Skeletal muscle cell (primary cell): Measurements from ENCODE around the gene NIPBL.
A peak's percentile ranks its signal among the peaks of the same experiment; 100 is the strongest.
"Not testable (repeated sequence)": the region's sequence is repeated elsewhere in the genome, so short reads cannot be mapped to it uniquely, and the experiment has no call there.

Experiments
- DNase-seq: peaks from one replicate; pipeline ENCODE4 v3.0.0-alpha.2; 2010; ENCODE audit warnings: low read depth
- H3K4me3 ChIP-seq: 2 replicates; pipeline ENCODE4 v1.5.1; 2011; ENCODE audit warnings: low read depth, mild to moderate bottlenecking, control low read depth, low read length, moderate library complexity

NIPBL gene

DNA sequence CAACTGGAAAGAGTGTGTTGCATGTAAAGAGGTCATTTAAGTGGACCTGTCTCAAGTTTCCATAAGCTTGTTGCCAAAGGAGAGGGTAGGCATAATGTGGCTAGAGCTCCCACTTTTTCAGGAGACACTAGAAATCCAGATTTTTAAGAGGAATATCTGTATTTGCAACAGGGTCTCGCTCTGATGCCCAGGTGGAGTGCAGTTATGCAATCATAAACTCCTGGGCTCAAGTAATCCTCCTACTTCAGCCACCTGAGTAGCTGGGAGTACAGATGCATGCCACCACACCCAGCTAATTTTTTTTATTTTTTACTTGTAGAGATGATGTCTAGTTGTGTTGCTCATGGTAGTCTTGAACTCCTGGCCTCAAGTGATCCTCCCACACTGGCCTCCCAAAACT lies 183.5 kb downstream of the NIPBL start:
- no peak for DNase-seq
- no peak overlapping the region for H3K4me3 ChIP-seq

DNA sequence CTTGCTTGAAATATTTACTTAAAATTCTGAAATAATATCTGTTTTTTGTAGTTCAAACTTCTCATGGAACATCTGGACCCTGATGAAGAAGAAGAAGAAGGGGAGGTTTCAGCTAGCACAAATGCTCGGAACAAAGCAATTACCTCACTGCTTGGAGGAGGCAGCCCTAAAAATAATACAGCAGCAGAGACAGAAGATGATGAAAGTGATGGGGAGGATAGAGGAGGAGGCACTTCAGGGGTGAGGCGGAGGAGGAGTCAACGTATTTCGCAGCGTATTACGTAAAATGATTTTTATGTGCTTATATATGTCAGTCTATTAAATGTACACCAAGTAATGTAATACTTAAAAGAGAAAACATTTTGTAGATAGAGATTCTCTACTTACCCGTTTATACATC lies 187.2 kb downstream of the NIPBL start:
- no peak for DNase-seq
- H3K4me3 ChIP-seq: no peak overlapping the region

DNA sequence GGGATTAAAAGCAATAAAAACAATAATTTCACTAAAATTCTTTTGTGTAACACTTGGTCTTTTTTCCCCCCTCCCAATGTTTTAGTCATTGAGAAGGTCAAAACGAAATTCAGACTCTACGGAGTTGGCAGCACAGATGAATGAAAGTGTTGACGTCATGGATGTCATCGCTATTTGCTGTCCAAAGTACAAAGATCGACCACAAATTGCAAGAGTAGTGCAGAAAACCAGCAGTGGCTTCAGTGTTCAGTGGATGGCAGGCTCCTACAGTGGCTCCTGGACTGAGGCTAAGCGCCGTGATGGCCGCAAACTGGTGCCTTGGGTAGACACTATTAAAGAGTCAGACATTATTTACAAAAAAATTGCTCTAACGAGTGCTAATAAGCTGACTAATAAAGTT lies 187.9 kb downstream of the NIPBL start:
- no peak overlapping the region for H3K4me3 ChIP-seq
- DNase-seq: no peak

DNA sequence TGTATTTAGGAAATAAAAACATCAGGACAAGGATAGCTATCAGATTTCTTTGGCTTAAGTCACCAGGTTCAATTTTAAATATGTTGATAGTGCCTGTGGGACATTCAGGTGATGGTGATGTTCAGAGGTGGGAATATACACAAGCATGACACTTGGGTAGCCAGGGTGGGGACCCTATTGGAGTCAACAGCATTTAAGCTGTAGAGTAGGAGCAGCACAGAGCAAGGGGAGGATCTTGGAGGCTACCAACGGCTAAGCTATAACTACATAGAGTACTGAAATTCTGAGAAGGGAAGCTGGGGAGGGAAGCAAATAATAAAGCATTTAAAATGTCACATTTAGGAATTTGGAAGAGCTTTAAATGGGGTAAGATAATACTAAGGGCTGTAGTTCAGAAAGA lies 194.9 kb downstream of the NIPBL start:
- no peak for DNase-seq

GRCh38 chr5:37071901-37072581 lies 195.5 kb downstream of the NIPBL start:
- peak; percentile 32 for DNase-seq
- H3K4me3 ChIP-seq: no peak overlapping the region

More for the DNA sequence above, 194.9 kb downstream of the NIPBL start:
- no peak overlapping the region for H3K4me3 ChIP-seq

DNA sequence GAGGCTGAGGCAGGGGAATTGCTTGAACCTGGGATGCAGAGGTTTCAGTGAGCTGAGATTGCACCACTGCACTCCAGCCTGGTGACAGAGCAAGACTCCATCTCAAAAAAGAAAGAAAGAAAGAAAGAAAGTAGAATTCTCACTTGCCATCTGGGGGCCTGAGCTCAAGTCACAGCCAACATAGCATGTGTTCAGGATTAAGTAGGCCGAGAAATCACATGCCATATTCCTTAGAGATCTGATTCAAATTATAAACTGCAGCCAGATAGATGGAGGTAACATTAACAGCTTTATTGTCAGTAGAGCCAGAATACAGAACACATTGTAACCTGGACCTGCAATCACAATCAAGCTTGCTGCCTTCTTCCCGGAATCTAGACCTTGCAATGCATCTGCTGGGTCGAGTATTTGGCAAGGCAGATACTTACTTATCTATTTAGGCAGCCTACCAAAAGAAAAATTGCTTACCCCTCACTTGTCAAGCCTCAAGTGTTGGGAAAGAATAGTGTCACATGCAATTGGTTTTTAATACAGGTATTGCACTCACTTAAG lies 198.9 kb downstream of the NIPBL start:
- DNase-seq: no peak
- no peak overlapping the region for H3K4me3 ChIP-seq

DNA sequence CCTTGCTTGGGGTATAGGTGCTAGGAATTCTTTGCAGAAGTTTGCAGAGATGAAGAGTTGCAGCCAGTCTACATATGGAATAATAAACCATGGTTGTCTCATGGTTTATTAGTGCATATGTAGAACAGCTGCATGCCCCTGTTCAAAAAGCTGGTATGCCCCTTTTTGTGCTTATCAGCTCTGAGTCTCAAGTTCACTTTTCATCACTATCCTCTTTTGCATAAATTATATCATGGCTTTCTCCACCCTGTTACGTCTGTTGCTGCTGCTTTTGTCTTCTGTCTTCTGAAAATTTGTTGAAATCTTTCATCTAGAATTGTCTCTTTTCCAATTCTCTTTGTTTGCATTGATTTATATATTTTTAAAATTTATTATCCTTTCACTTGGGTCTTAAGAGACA lies 200.6 kb downstream of the NIPBL start:
- DNase-seq: no peak
- H3K4me3 ChIP-seq: no peak overlapping the region

DNA sequence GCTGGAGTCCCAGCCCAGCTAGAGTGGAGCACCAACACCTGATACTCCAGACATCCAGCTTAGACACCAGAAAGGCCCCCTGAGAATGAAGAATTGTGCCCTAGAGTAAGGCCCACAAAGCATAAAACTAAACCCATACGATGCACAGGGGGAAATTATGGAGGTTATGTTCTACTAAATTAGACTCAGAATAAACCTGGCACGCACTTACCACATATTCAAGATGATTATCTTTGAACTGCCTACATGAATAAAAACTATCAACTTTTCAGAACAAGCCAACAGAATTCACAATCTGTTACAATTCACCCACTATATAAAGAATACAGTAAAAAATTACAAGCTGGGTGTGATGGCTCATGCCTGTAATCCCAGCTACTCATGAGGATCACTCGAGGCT lies 204.1 kb downstream of the NIPBL start:
- DNase-seq: no peak
- H3K4me3 ChIP-seq: no peak overlapping the region

GRCh38 chr5:37082977-37083376 lies 206.4 kb downstream of the NIPBL start:
- not testable (repeated sequence) for DNase-seq, H3K4me3 ChIP-seq

DNA sequence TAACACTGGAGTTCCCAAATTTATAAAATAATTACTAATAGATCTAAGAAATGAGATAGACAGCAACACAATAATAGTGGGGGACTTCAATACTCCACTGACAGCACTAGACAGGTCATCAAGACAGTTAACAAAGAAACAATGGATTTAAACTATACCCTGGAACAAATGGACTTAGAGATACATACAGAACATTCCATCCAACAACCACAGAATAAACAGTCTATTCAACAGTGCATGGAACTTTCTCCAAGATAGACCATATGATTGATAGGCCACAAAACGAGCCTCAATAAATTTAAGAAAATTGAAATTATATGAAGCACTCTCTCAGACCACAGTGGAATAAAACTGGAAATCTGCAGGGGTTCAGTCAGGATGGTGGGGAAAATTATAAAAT lies 209.5 kb downstream of the NIPBL start:
- not testable (repeated sequence) for H3K4me3 ChIP-seq, DNase-seq

- DNase-seq: peak; percentile 45
- H3K4me3 ChIP-seq: no peak overlapping the region
These were observed 210.1 kb downstream of the NIPBL start for GRCh38 chr5:37086466-37087173.

GRCh38 chr5:37088009-37088408 lies 211.4 kb downstream of the NIPBL start:
- H3K4me3 ChIP-seq: no peak overlapping the region
- DNase-seq: no peak

- H3K4me3 ChIP-seq: no peak overlapping the region
- DNase-seq: no peak
These were observed 213.7 kb downstream of the NIPBL start for GRCh38 chr5:37090123-37090726.

DNA sequence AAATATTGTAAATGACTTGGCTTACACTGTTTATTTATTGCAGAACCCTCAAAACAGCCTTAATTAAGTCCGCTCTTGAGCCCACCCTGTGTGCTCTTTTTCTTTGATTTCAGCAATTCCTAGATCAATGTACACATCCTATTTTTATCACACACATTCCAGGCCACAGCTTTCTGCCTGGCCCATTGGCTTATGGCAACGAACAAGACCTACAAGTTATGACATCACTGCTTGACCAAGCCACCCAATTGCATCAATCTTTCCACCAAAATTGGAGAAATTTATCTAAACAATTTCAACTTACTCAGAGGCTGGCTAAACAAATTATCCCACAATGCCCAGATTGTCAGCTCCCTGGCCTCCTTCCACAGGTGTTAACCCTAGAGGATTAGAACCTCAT lies 214.2 kb downstream of the NIPBL start:
- DNase-seq: no peak
- no peak overlapping the region for H3K4me3 ChIP-seq

DNA sequence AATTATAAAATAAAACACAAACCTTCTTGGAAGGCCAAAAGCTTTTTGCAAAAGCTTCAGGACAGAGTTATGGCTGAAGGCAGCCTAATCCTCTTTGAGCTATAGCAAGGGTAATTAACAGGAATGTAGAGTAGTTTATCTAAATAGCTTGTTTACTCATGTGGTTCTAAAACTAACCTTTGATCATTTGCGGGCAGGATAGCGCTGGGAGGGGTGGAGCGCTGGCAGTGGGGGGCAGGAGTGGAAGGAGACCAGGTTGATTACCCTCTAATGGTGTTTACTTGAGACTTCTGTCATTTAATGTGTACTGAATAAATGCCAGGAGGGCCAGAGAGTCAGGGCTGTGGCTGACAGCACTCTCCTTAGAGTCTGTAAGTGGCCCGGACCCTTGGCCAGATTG lies 217.2 kb downstream of the NIPBL start:
- DNase-seq: not testable (repeated sequence)

GRCh38 chr5:37099267-37099666 lies 222.7 kb downstream of the NIPBL start:
- not testable (repeated sequence) for DNase-seq, H3K4me3 ChIP-seq

More for the DNA sequence above, 217.2 kb downstream of the NIPBL start:
- not testable (repeated sequence) for H3K4me3 ChIP-seq

DNA sequence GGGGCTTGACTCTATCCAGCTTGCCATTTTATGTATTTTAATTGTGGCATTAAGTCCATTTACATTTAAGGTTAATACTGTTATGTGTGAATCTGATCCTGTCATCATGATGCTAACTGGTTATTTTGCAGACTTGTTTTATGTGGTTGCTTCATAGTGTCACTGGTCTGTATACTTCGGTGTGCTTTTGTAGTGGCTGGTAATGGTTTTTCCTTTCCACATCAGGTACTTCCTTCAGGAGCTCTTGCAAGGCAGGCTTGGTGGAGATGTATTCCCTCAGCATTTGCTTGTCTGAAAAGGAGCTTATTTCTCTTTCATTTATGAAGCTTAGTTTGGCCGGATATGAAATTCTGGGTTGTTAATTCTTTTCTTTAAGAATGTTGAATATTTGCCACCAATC lies 226.7 kb downstream of the NIPBL start:
- no peak for DNase-seq
- H3K4me3 ChIP-seq: no peak overlapping the region

DNA sequence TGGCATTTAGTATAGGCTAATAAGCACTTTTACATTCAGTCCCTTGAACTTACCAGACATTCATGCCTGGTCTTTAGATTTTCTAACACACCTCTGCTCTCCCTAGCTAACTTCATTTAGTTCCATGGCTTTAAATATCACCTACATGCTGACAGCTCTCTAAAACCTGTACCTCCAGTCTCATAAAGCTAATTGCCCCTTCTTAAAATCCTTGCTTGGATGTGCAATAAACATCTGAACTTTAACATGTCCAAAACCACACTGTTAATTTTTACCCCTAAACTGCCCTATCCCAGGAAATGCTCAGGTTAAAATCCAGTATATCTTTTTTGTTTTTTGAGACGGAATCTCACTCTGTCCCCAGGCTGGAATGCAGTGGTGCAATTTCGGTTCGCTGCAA lies 232.8 kb downstream of the NIPBL start:
- DNase-seq: no peak
- H3K4me3 ChIP-seq: no peak overlapping the region

DNA sequence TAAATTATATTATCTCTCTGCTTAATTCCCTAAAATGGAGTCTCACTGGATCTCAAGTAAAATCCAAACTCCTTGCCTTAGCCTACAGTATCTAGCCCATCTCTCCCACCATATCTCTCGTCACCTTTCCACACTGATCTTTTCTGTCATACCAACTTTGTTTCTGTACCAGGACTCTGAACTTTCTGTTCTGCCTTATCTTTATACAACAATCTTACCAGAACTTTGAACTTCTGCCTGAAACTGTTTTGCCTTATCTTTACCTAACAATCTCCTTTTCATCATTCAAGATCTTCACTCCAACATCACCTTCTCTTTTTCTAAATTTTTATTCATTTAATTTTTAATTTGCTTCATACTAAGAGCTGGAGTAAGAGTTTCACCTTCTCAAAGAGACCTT lies 233.6 kb downstream of the NIPBL start:
- no peak overlapping the region for H3K4me3 ChIP-seq
- no peak for DNase-seq
